Measurements from ENCODE around the gene LILRB2.
"Not testable (repeated sequence)": the region's sequence is repeated elsewhere in the genome, so short reads cannot be mapped to it uniquely, and the experiment has no call there.

The LILRB2 gene

DNA sequence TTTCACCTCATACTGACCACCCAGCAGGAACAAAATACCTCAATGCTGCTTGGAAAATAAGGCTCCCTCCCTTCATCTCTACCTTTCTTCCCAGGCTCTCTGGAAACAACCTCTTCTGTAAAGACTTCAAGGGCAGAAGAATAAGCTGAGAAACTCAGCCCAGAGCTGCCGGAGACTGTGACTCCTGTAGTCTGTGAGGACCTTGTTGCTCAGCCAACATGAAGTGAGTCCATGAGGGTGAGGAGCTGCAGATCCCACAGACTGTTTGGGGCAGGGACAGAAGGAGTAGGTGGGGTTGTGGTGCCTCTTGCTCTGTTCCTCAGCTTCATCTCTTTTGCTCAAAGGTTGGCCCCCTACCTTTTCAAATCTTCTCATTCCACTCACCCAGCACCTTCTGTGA, 24.2 kb upstream of the LILRB2 start:
- no peak for DNase-seq (ENCODE audit: low read depth in 1 of 2, low spot score in 1 of 2)

- DNase-seq (ENCODE audit: low read depth in 1 of 2, low spot score in 1 of 2), result no peak
Measured at GRCh38 chr19:54302257-54302656, 21.3 kb upstream of the LILRB2 start.

DNA sequence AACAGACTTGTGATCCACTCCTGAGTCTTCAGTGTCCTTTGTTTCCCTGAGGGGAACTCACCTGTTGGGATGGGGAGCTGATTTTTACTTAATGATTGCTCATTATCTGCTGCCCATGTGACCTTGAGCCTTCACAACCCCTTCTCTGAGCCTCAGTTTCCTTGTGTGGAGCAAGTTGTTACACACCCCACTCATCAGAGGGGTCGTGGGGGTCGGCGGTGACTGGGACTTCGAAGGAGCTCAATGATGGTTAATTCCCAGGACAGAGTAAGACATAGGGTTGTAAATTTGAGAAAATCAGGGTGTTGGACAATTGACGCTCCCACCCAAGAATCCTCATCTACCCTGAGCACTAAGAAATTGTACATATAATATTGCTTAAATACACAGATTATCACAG, 18.6 kb upstream of the LILRB2 start:
- DNase-seq (ENCODE audit: low read depth in 1 of 2, low spot score in 1 of 2), result no peak

DNA sequence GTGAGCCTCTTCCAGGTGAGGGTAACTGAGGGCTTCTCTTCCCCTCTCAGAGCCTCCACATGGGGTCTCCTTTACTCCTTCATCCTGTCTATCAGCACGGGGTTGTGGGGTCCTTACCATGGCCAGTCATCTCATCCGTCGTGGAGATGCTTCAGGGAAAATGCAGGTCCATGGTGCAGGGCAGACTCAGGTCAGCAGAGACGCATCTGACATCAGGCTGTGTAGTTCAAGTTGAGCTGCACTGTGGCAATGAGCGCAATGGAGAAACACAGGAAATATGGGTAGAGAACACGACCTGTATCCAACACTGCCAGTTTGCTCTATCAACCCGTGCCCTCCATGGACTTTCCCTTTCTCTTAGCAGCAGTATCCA, 18.2 kb upstream of the LILRB2 start:
- DNase-seq (ENCODE audit: low read depth in 1 of 2, low spot score in 1 of 2), result no peak

GRCh38 chr19:54298357-54299125, 17.6 kb upstream of the LILRB2 start:
- no peak for DNase-seq (ENCODE audit: low read depth in 1 of 2, low spot score in 1 of 2)

DNA sequence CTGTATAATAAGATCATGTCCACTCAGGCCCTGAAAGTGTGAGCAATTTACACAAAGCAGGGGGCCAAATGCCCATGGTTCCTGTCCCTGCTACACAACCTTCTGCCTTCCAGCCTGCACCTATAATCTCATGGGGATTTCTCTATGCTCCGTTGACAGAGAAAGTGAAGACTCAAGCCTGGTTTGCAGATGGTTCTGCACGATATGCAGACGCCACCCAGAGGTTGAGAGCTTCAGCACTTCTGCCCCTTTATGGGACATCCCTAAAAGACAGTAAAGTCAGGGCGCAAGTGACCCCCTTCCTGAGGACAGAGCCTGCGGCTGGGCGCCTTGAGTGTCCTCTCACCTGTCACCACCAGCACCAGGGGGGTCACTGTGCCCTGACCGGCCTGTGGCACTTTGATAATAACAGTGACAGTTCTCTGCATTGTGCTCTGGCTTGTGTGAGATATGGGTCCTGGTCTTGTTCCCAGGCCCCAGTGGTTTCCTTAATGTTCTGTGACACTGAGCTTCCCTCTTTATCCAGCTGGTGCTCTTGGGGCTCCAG, 16.9 kb upstream of the LILRB2 start:
- no peak for DNase-seq (ENCODE audit: low read depth in 1 of 2, low spot score in 1 of 2)

DNA sequence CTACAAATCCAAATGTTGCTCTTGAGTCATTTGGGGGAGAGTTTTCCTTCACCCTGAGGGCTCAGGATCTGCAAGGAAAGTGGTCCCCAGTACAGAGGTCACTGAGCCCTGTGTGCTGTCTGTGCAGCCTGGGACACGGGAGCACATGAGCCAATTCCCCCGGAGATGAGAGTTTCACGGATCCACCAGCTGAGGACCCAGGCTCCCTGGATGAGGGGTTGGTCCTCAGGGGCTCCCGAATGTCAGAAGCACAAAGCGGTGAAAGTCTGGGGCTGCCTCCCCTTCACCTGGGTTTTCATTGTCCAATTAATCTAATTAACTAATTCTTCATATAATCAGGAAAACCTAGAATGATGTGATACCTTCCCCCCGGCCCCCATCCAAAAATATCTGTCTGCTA, 13.6 kb upstream of the LILRB2 start:
- DNase-seq (ENCODE audit: low read depth in 1 of 2, low spot score in 1 of 2), result no peak

GRCh38 chr19:54289160-54289559, 8.2 kb upstream of the LILRB2 start:
- not testable (repeated sequence) for DNase-seq (ENCODE audit: low read depth in 1 of 2, low spot score in 1 of 2)

DNA sequence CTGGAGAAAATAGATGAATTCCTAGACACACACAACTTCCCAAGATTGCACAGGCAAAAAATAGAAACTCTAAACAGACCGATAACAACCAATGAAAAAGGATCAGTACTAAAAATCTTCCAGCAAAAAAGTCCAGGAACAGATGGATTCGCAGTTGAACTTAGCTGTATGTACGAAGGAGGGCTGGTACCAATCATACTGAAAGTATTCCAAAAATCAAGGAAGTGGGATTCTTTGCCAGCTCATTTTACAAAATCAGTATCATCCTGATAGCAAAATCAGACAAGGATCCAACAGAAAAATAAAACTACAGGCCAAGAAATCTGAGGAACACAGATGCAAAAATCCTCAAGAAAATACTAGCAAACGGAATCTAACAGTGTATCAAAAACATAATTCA, 6.5 kb upstream of the LILRB2 start:
- DNase-seq (ENCODE audit: low read depth in 1 of 2, low spot score in 1 of 2), result no peak

- DNase-seq (ENCODE audit: low read depth in 1 of 2, low spot score in 1 of 2), result not testable (repeated sequence)
Measured at GRCh38 chr19:54286283-54286682, 5.4 kb upstream of the LILRB2 start.

- not testable (repeated sequence) for DNase-seq (ENCODE audit: low read depth in 1 of 2, low spot score in 1 of 2)
Measured at GRCh38 chr19:54285427-54286056, 4.6 kb upstream of the LILRB2 start.

DNA sequence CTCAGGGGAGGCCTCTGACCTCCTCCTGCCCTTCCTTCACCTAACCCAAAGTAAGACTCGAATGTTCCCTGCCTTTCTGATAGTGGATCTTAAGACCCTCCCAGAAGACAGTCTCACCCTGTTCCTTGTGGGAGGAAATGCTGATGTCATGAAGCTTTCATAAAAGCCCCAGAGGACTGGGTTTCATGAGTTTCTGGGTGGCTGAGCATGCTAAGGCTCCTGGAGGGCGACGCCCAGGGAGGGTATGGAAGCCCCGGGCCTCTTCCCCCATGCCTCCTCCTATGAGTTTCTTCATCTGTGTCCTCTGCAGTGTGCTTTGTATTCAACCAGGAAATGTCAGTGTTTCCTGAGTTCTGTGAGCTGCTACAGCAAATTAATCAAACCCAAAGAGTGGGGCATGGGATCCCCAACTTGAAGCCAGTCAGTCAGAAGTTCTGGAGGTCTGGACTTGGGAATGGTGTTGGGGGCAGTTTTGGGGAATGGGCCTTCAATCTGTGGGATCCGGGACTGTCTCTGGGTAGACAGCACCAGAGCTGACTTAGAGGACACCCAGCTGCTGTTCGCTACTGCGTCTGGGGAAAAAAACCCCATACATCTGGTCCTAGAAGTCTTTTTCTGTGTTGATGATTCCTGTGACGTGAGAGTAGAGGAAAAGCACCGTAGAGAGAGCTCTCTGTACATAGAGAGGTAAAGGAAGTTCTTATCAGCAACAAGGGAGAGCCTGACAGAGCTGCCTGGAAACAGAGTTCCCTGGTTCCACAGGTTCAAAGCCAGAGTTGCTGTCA, 2.0 kb upstream of the LILRB2 start:
- DNase-seq (ENCODE audit: low read depth in 1 of 2, low spot score in 1 of 2), result no peak

DNA sequence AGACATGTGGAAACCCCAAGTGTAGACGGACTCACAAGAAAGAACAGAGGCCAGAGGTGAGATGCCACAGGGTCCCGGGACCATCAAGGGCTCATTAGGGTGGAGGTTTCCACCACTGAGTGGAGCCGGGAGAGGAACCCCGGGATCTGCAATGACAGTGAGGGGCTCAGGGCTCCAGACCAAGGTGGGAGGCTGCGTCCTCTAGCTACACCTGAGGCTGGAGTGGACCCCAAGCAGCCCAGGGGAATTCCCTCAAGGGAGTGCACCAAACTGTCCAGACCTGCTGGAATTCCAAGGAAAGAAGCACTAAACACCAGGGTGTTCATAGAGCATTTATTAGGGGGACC, 792 bp upstream of the LILRB2 start:
- DNase-seq (ENCODE audit: low read depth in 1 of 2, low spot score in 1 of 2), result not testable (repeated sequence)

GRCh38 chr19:54280441-54280840, 469 bp downstream of the LILRB2 start:
- DNase-seq (ENCODE audit: low read depth in 1 of 2, low spot score in 1 of 2), result not testable (repeated sequence)

- not testable (repeated sequence) for DNase-seq (ENCODE audit: low read depth in 1 of 2, low spot score in 1 of 2)
Measured at GRCh38 chr19:54280025-54280424, 885 bp downstream of the LILRB2 start.

DNA sequence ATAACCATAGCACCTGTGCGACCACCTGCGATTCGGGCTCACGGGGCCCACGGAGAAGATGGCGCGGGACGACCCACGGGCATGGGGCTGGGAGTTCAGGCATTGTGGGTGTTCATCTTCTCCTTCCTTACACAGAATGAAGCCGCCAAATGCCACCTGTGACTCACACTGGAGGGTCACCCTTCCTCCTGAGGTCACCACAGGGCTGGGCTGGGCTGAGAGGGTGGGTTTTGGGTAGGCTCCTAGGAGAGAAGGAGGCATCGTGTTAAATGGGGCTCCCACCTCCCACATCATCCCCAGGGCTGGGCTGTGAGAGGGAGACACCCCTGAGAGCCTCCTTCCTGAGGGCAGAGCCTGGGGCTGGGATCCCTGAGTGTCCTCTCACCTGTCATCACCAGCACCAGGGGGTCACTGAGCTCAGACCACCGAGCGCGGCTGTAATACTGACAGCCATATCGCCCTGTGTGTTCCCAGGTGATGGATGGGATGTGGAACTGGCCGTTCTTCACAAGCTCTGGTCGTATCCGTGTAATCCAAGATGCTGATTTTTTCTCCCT, 1.4 kb downstream of the LILRB2 start:
- no peak for DNase-seq (ENCODE audit: low read depth in 1 of 2, low spot score in 1 of 2)

DNA sequence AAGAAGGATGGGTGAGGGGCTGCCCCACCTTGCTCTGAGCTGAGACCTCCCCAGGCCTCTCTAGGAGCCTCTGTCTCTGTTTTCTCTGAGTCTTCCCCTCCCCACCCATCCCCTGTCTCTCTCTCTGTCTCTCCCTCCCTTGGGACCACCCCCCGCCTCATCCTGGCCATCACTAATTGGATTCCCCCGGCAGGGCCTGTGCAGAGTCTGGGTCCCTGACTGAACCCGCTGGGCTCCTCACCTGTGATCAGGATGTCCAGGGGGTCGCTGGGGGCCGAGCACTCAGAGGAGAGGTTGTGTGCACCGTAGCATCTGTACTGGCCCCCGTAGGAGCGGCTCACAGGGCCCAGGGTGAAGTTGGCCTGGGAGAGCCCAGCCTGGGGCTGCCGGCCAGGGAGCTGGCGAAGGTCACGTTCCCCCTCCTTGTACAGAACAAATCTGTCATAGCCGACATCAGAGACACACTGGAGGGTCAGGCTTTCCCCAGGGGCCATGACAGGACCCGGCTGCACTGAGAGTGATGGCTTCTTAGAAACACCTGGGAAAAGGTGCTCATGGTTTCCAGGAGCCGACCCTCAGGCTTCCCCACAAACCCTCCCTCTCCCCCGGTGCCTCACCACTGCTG, 2.2 kb downstream of the LILRB2 start:
- not testable (repeated sequence) for DNase-seq (ENCODE audit: low read depth in 1 of 2, low spot score in 1 of 2)

- not testable (repeated sequence) for DNase-seq (ENCODE audit: low read depth in 1 of 2, low spot score in 1 of 2)
Measured at GRCh38 chr19:54278056-54278455, 2.9 kb downstream of the LILRB2 start.

DNA sequence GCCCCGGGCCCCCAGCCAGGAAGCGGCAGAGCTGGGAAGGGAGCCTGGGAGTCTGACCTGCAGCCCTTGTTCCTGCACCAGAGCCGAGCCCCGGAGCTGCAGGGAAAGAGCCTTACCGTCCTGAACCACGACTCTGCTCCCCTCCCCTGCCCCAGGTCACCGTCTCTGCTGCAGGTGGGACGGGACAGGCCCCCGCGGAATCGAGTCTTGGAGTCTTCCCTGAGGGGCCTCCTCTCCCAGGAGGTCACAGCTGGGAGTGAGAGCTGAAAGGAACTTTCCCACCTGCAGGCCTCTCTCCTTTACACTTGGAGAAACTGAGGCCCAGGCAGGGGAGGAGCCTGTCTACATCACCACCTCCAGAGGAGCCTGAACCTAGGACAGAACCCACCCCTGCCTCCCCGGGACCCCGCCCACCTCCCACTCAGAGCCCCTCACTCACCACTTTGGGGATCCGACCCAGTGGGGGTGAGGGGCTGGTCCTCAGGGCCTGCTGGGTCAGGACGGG, 3.7 kb downstream of the LILRB2 start:
- not testable (repeated sequence) for DNase-seq (ENCODE audit: low read depth in 1 of 2, low spot score in 1 of 2)

- no peak for DNase-seq (ENCODE audit: low read depth in 1 of 2, low spot score in 1 of 2)
Measured at GRCh38 chr19:54275951-54276350, 5.0 kb downstream of the LILRB2 start.

DNA sequence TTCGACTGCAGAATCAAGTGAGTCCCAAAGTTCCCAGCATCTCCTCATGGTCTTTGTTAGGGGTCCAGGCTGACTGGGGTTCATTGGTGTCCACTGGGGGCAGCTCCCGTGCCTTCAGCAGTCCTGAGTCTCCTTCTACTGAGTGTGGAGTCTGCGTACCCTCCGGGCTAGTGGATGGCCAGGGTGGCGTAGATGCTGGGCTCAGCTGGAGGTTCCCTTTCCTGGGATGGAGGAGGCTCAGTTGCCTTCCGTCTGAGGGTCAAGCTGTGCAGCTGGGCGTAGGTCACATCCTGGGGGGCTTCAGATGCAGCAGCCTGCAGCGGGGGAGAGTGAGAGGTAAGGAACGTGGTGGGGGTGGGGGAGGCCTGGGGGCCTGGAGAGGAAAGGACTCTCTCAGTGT, 6.4 kb downstream of the LILRB2 start:
- not testable (repeated sequence) for DNase-seq (ENCODE audit: low read depth in 1 of 2, low spot score in 1 of 2)

Data from activated T-helper 1 cell treated with anti-CD3 and anti-CD28 coated beads, Interleukin-2, amount 50 U/mL, for 16 hours (primary cell).